ENCODE data around the gene LMO1. TPM values are rescaled to one million over a fixed set of nuclear protein-coding genes. Genes with fewer than 3 reads are reported as not detected.

Gene LMO1
- total and polyA plus RNA-seq, 10 of the 15 experiments (the other 5 are each of a cell fraction or from before 2014, with no cell fraction given), result not detected

DNA sequence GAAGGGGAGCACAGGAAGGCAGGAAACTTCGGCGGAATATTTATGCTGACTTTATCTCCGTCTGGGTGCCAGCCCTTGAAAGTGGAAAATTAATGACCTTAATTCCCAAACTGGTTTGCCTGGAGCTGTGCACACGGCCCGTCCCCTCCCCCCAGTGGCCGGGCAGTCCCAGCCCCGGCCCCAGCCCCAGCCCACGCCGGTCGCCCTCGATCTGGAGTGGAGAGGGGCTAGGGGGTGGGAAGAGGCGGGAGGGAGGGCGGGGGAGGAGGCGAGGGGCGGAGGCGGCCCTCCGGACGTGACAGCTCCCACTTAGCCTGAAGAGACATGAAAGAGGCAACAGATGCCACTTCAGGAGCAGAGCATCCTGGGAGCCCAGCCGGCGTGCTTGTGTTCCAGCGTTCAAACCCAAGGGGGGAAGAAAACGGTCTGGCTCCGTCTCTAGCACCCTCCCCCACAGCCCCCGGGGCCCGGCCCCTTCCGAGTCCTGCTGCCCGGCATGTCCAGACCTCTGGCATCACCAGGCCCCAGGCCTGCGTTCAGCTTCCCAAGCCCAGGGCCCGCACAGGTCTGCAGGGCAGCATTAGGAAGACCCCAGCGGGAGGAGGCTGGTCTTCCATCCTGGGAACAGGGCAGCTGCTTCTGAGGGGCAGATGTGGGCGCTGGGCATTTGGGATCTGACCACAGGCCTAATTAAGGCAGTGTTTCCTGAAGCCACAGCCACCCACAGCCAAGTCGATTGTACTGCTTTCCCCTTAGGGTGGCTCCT lies 20.0 kb upstream of the LMO1 start:
- WGBS (ENCODE audit: insufficient coverage, insufficient replicate concordance, low lambda C conversion rate, missing lambda C conversion rate), result 27% methylated on average over 17 of the region's 32 CpGs
- CTCF ChIA-PET, result interaction anchor here (0.8 kb wide), 1 partner anchor 20 kb away, joined by 3 read pairs; the partner anchor contains the start of gene LMO1
- POLR2A ChIA-PET, result no interaction called here
- Histone ChIP-seq H3K4me3 (no peak overlapping the region), H3K36me3 (ENCODE audit: control insufficient read depth in 2 of 2, insufficient read depth in 2 of 2, low read length in 1 of 2) (no peaks in the 10 kb centered on the region), H3K9me3 (replicated peaks; ENCODE audit: control insufficient read depth, insufficient read depth, low read length) (no peaks in the 10 kb centered on the region), H3K4me2 (ENCODE audit: control insufficient read depth, insufficient read depth) (no peak overlapping the region), H3K79me2 (ENCODE audit: control insufficient read depth, insufficient read depth, low read length) (no peaks in the 10 kb centered on the region), H3K4me1 (ENCODE audit: control insufficient read depth, insufficient read depth, low read length) (no peaks in the 10 kb centered on the region), H2AFZ (ENCODE audit: control insufficient read depth, low read depth, low read length) (no peak overlapping the region), H3K27ac (ENCODE audit: control insufficient read depth, insufficient read depth) (no peak overlapping the region), H4K20me1 (ENCODE audit: control insufficient read depth, insufficient read depth) (no peaks in the 10 kb centered on the region), H3K27me3 (replicated peaks in 1 of 2; ENCODE audit: control insufficient read depth in 2 of 2, insufficient read depth in 2 of 2, low read length in 1 of 2) (peaks cover 0 to 1% of the 10 kb centered on the region in 2 experiments; a peak in 2 of 4 replicates), H3K9ac (ENCODE audit: control insufficient read depth, insufficient read depth, low read length) (no peak overlapping the region)
- intact Hi-C loops (cut with micrococcal nuclease; ENCODE audit: unreplicated experiment), result no loop called here
- no TSS peak for BruUV-seq (replicated peaks)
- in situ Hi-C loops (cut with MboI), result no loop called here
- DNase-seq (ENCODE audit: low read depth, low spot score) (no peak), FAIRE-seq (no peak), ATAC-seq (no peak)
- SMC1A ChIA-PET (ENCODE audit: uncharacterized antibody, unreplicated experiment), result interaction anchor here (0.6 kb wide), 2 partner anchors 17 to 108 kb away, joined by 3 read pairs; no protein-coding TSS in a partner anchor
- no peak for TF ChIP-seq RELB (IDR thresholded peaks at IDR 0.05; ENCODE audit: low read depth)
- RAD21 ChIA-PET (ENCODE audit: unreplicated experiment), result no interaction called here

- H3K9me3 ChIP-seq (replicated peaks; ENCODE audit: control insufficient read depth, insufficient read depth, low read length), result no peaks in the 10 kb centered on the region
- H2AFZ ChIP-seq (ENCODE audit: control insufficient read depth, low read depth, low read length), result no peak overlapping the region
- ATAC-seq, result no peak
- H3K79me2 ChIP-seq (ENCODE audit: control insufficient read depth, insufficient read depth, low read length), result no peaks in the 10 kb centered on the region
- no peaks in the 10 kb centered on the region for H3K36me3 ChIP-seq (ENCODE audit: control insufficient read depth in 2 of 2, insufficient read depth in 2 of 2, low read length in 1 of 2)
- SMC1A ChIA-PET (ENCODE audit: uncharacterized antibody, unreplicated experiment), result no interaction called here
- CTCF ChIA-PET, result no interaction called here
- POLR2A ChIA-PET, result no interaction called here
- WGBS (ENCODE audit: insufficient coverage, insufficient replicate concordance, low lambda C conversion rate, missing lambda C conversion rate), result 51% methylated on average over 8 of the region's 8 CpGs
- no peaks in the 10 kb centered on the region for H4K20me1 ChIP-seq (ENCODE audit: control insufficient read depth, insufficient read depth)
- H3K4me2 ChIP-seq (ENCODE audit: control insufficient read depth, insufficient read depth), result no peak overlapping the region
- peaks cover 0 to 1% of the 10 kb centered on the region in 2 experiments; a peak in 2 of 4 replicates for H3K27me3 ChIP-seq (replicated peaks in 1 of 2; ENCODE audit: control insufficient read depth in 2 of 2, insufficient read depth in 2 of 2, low read length in 1 of 2)
- no peaks in the 10 kb centered on the region for H3K4me1 ChIP-seq (ENCODE audit: control insufficient read depth, insufficient read depth, low read length)
- intact Hi-C loops (cut with micrococcal nuclease; ENCODE audit: unreplicated experiment), result no loop called here
- DNase-seq (ENCODE audit: low read depth, low spot score), result no peak
- no peak overlapping the region for H3K27ac ChIP-seq (ENCODE audit: control insufficient read depth, insufficient read depth)
- no peak for FAIRE-seq
- no TSS peak for BruUV-seq (replicated peaks)
- H3K9ac ChIP-seq (ENCODE audit: control insufficient read depth, insufficient read depth, low read length), result no peak overlapping the region
- no peak overlapping the region for H3K4me3 ChIP-seq
- in situ Hi-C loops (cut with MboI), result no loop called here
- RAD21 ChIA-PET (ENCODE audit: unreplicated experiment), result no interaction called here
- no peak for TF ChIP-seq LARP7 (IDR thresholded peaks at IDR 0.05)
- no peak for TF ChIP-seq CREB1 (IDR thresholded peaks at IDR 0.05; ENCODE audit: low read depth)
- no peak for TF ChIP-seq BACH1 (IDR thresholded peaks at IDR 0.05; ENCODE audit: borderline replicate concordance)
- no peak for TF ChIP-seq ZBTB11 (CRISPR knock-in tag; IDR thresholded peaks at IDR 0.05)
Measured at GRCh38 chr11:8283100-8283464, 19.4 kb upstream of the LMO1 start.

Data from GM12878 (cell line).